NCI-H526 (cell line): ENCODE results near the gene PKNOX2.

Experiments
- DNase-seq, 2 experiments: peaks; one replicate each; lab custom pipeline; 2025; lab: John Stamatoyannopoulos, UW

PKNOX2 gene

DNA sequence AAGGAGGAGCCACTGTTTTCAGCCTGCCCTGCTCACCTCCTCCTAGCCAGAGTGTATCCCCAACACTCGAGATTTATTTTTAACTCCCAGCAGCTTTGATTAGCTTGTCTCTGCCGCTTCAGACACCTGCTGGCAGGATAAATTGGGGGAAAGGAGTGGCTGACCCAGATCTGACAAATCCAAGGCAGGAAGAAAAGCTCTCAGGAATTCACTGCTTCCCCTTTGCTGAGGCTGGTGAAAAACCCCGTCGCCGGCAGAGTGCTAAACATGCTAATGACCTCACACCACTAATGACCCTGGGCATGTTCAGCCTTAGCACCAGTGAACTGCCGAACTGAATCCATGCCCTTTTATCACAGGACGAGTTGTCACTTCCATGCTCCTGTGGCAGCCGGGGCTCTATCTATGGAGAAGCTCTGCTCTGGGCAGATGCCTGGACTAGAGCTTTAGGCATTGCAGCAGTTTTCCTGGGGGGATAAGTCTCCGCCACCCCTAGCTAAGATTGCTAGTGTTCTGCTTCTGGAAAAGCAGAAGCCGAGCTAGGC lies 279.3 kb downstream of the PKNOX2 start:
- DNase-seq: peak in 1 of 2 experiments; percentile 80

DNA sequence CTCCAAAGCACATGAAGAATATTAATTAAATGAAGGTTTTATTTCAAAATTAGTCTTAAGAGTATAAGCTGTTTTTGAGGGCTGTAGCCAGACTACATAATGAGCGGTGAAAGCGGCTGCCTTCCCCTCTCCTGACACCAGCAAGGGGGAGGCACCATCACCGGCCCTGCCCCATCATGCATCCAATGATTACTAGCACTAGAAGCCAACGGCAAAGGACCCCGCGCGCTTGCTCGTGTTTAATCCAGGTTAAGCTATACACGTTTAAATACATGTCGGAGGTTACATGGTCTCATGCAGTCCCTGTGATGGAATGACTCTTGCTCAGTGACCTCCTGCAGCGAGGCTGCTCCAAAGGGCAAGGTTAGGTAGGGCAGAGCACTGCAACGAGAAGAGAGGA lies 281.2 kb downstream of the PKNOX2 start:
- DNase-seq: no peak

DNA sequence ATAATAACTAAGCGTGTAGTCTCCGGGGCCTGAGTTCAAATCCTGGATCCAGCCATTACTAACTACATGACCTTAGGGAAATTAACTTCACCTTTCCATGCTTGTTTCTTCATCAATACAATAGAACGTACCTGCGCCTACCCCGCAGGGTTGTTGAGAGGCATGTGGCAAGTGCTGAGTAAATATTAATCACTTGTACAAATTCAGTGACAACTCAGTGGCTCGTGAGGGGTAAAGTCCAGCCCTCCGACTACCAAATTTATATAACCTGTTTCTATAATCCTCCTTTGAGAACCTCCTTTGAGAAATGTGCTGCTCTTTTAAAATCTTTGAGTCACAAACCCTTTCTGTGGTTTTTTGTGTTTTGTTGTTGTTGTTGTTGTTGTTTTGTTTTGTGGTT lies 281.7 kb downstream of the PKNOX2 start:
- no peak for DNase-seq

DNA sequence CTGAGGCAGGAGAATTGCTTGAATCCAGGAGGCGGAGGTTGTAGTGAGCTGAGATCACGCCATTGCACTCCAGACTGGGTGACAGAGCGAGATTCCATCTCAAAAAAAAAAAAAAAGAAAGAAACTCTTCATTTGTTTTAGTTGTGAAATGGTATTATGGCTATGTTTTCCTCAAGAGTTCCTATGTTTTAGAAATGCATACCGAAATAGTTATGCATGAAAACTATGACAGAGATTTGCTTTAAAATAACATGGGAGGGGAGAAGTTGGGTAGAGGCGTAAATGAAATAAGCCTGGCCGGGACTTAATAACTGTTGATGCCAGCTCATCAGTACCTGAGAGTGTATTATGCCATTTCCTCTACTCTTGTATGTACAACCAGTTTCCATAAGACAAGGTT lies 283.2 kb downstream of the PKNOX2 start:
- DNase-seq: no peak

DNA sequence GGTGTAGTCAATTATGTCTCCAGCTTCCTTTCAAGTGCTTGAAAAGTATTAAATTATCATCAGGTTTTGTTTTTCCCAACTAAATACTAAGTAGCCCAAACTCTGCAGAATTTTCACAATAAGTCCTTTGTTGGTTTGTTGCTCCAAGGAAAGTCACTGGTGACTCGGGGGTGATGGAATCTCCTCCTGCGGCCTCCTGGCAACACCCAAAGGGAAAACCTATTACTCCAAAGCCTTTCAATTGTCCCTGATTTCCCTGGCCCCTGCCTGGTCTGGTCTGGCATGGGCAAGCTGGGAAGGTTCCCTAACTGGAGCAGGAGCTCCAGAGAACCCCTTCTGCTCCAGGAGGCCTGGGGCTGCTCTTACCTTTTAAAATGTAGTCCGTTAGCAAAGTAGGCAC lies 283.6 kb downstream of the PKNOX2 start:
- DNase-seq: no peak

DNA sequence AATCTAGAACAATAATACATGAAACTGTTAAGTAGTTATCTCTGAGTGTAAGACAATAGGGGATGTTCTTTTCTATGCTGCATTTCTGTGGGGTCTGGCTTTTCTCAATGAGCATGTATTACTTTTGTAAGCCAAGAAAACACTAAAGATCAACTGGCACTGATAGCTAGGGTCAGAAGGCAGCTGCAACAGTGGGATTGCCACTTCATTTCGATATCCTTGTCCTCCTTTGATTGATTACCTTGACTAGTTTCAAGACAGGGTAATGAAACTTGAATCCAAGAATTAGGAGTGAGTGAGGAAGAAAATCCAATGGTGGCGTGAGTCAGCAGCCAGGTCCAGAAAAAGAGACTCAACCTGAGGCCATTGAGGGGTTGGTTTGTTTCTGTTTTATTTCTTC lies 285.0 kb downstream of the PKNOX2 start:
- no peak for DNase-seq

DNA sequence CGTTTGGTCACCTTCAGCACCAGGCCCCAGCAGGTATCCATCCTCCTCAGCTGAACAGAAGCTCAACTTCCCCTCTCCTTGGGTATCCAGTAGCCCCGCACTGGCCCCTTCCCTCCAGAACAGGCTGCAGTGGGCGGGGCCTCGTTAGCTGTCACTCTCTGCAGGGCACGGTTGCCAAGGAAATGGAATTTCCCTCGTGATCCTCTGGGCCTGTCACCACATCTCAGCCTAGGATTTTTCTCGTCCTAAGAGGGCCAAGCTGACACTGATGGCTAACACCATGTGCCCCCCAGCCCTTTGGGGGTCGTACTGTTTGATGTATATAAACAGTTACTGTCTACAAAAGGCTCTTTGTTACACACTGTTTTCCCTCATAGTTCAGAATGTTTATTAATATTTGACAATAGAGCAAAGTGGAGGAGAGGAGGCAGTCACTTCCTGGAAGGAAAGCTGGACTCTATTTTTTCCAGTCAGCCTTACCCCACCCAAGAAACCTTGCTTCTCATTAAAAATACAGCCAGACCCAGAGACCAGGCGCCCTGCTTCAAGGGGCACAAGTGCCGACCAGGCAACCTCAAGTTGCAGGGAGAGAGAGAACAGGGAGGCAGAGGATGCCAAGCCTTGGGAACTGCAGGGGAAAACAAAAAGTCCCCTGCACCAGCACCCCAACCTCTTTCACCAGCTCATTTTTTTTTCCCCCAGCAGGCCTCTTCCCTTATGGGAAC lies 287.0 kb downstream of the PKNOX2 start:
- DNase-seq: peak; percentile 88 to 96

DNA sequence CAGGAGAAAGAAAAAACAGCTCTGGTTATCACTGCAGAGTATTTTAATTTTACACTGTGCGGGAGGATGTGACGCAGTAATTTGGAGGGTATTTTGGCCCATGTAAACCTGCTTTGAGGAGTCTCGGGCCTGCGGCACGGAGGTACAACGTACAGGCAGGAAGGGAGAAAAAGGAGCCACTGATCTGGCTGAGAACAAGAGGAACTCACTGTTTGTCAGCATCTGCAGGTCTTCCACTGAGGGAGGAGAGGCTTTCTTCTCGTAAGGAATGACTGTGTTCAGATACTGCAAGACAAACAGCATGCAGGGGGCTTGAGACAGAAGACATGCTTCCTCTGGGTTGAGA lies 287.5 kb downstream of the PKNOX2 start:
- DNase-seq: peak in 1 of 2 experiments; percentile 37

DNA sequence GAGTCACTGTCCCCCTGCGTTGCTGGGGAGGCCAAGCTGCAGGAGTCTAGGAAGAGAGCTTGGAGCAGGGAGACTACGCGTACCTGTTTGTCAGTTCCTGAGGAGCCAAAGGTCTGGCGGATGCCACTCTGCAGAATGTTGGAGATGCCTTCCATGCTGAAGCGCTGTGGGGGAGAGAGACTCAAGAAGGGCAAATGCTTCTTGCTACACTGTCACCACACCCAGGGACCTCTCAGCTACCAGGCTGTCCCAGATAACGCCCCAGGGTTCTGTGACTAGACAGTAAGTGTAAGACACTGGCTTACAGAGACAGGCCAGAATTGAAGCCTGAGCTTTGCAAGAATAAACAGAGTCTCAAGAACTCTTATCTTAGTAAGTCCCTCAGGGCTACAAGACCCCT lies 289.5 kb downstream of the PKNOX2 start:
- DNase-seq: no peak

DNA sequence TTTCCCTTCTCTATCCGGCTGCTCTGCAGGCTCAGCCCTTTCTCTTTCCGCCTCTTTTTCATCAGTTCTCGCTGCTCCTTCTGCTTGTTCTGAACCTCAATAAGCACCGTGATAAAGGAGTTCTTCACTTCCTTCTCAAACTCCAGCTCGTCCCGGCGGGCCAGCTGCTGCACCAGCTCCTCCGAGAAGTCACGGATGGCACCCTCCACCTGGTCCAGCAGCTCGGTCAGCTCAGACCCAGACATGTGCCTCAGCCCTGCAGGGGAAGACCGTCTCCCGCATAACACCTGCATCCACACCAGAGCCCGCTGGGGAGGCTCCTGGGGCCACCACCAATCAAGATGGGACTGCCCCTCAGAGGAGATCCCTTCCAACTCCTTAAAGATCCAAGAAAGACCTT lies 291.3 kb downstream of the PKNOX2 start:
- no peak for DNase-seq

DNA sequence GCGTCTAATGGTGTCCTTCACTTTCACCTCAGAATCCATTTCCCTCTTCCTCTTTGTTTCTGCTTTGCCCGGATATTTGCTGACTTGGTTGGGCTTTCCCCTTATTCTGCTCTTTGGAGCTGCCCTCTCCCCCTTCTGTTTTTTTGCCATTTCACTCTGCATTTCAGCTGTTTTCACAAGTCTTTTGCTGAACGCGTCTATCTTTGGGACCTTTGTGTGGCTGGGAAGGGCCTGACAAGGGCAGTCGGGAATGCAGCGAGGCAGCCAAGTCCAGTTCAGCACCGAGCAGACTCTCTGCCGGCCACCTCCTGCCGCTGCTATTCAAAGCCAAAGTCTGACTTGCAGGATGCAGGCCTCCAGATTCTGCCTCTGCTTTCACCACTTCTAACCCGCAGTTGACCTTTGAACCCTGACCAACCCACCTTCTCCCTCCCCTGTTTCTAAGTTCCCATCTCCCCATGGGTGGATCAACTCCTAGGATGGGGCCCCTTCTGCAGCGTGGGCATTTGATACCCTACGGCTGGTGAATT lies 293.3 kb downstream of the PKNOX2 start:
- no peak for DNase-seq

DNA sequence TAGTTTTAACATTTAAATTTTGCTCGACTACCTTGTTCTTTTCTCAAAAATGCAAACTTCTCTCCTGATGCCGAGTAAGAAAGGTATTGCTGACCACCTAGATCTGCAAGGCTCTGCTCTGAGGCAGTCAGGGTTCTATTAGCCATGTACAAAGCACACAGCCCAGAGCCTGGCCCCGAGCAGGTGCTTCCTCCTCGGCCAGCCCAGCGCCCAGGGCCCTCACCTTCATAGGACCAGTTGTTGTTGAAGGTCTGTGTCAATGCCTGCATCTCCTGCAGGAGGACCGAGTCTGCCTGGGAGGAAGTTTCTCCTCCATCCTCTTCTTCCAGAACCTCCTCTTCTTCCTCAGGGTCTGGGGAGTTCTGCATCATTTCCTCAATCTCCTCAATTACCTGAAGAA lies 295.7 kb downstream of the PKNOX2 start:
- no peak for DNase-seq

DNA sequence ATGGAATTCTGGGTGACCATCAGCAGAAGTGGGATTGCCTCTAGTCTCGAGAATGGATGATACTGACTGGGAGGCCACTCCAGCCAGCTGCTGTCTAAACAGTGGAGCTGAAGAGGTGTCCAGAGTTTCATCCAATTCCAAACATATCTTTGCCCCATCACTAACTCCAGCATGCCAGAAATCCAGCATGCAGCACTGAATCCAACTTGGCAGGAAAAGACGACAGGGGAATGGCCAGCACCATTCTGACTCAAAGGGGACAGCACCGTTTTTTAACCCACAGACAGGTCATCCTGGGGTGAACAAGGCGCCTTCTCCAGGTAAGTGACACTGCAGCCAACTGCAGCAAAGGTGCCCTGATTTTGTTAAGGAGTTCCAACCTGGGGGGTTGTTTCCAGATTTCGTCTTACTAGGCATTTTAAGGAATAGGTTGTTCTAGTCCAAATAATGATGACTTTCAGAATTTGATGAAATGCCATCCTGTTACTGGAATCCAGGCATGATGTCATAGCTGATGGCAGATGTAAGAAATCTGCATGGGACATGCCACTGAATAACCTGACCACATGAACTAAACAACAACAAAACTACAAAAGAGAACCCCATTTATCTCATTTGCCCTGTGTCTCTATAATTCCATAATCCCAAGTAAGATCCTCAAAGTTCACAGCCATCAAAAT lies 299.2 kb downstream of the PKNOX2 start:
- no peak for DNase-seq

DNA sequence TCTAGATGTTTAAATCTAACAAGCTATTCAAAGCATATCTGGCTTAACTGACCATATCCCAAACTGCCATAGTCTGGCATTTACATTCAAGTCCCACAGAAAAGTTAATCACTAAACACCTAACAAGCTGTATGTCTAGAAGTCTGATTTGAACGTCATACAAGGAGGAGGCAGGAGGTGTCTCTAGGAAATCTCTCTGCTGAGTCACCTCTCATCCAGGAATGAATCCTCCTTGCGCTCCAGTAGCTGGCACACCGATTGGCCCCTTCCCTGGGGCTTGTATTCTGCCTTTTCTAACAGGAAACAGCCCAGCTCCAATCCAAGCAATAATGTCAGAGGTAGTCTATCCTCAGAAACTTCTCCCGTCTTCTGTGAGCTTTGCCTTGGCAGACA lies 299.7 kb downstream of the PKNOX2 start:
- no peak for DNase-seq

DNA sequence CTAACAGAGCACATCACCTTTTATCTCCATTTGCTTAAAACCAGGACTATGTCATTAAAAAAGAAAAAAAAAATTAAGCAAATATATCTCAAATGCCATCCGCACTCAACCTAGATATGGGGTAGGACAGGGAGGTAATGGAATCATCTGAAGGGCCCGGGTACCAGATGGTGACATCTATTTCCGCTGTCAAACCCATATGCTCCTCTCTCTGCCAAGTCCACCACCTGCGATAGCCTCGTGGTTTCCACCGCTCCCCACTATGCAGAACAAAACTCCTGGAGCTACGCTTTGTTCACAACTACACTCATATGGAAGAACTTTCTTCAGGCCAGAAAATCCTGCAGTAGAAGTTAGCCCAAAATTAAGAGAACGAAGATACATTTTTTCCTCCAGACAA lies 300.1 kb downstream of the PKNOX2 start:
- DNase-seq: no peak

DNA sequence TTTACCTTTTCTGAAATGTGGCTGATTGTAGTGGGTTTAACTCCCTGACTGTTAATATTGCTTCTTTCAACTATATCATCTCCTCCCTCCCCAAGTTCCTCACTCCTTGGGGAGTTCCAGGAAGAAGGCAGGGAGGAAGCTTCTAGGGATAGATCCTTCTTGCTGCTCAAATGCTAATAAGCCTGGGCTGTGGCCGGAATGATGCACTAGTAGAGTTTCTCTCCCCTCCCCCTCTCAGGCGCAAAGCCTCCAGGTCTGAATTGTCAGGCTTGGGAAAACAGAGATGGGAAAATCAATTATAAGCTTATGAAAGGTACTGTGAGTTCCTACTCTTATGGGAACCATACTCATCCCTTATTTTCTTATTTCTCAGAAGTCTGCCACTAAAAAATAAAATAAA lies 300.7 kb downstream of the PKNOX2 start:
- peak in 1 of 2 experiments; percentile 23 for DNase-seq

DNA sequence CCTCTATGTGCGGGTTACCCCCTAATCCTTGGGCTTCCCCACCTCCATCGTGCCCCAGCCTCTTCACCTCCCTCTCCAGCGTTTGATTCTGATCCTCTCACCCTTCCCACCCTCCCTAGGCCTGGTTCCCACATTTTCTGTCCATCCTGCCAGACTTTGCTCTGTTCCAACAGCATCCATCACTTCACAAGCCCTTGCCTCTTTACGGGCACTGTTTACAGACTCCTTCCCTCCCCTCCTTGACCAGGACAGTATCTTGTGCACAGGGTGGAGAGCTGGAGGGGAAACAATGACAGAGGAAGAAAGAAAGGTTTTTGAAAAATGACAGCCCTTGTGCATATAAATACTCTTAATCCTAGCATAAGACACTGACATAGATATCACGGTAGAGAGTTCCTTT lies 301.1 kb downstream of the PKNOX2 start:
- no peak for DNase-seq

DNA sequence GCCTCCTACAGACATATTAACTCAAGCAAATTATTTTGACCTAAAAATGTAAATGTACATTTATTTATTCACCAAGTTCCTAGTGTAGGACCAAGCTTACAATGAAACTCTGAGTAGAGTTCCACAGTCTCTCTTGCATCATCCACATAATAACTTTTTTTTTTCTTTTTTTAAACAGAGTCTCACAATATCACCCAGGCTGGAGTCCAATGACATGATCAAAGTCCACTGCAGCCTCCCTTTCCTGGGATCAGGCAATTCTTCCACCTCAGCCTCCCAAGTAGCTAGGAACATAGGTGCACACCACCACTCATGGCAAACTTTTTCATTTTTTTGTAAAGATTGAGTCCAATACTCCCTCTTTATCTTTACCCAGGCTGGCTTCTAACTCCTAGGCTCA lies 303.5 kb downstream of the PKNOX2 start:
- DNase-seq: no peak

DNA sequence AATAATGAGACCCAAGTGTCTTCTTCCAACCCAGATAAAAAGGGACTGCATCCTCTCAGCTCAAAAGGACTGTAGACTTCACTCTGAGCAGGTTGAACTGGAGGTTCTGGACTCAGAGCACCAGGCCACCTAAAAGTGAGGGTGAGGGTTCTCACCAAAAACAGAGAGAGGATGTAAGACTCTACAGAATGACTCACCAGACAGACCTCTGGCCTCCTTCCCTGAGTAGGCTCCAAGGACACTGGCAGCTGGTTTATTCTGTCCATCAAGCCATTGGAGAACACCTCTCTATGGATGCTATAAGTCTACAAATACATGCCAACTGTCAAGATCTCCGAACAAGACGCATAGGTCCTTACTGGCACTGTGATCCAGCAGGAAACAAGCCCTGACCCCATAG lies 304.3 kb downstream of the PKNOX2 start:
- no peak for DNase-seq

DNA sequence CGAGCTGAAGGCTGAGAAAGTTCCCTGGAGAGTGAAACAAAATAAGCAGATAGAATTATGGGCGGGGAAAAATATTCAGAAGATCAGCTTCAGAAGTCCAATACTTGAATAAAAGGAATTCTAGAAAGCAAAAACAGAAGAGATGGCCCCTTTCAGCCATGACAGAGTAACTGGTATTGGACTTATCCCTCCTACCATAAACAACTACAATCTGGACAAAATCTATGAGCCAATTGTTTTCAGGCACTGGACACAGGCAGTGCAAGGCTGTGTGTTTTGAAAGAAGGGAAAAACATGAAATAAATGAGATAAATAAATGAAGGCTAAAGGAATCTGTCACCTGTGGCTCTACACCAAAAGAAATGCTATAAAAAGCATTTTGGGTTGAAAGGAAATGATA lies 305.8 kb downstream of the PKNOX2 start:
- no peak for DNase-seq

DNA sequence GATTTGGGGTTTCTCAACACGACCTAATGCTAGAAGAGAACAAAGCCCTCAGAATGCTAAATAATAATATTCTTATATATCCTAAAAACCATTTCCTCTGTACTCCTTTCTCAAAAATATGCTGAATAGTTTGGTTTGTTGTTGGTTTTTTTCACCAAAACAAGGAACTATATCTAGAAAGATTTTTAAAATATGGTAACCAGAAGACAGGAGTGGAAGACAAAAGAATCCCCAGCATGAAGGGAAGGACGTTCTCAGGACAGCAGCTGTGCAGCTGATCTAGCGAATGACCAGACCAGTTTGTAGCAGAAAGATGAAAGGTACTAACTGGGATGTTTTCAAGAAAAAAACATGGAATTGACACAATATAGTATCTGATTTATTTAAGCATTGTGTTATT lies 312.2 kb downstream of the PKNOX2 start:
- DNase-seq: no peak

DNA sequence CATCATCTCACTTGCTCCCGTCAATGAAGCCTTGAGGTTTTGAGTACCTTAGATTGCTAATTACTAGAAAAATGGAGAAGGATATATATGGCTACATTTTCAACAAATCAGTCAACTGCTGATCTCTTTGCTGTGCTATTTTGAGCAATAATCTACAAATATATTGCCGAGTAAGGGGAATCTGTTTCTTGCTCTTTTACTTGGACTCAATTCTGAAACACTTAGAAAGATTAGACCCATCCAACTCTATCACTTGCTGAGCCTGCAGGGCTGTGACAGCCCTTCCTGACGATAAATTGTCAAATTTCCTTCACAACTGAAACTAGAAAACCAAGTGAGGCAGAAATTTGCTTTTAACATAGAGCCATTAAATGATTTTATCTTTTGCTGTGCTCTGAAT lies 314.6 kb downstream of the PKNOX2 start:
- DNase-seq: no peak

DNA sequence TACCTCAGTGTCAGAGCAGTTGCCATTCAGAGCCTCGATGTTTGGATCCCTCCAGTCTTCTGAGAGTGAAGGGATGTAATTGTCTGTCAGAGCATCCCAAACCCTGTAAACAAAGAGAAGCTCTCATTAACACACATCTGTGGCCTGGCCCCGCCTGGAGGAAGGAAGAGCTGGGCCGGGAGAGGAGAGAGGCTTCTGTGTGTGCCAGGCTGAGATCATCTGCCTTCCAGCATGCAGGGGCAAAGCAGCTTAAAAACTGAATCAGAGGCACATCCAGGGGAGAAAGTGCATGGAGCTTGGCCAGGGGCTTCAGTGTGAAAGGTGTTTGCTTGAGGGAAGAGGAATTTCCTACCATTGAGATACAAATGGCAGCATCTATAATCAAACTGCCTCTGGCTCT lies 317.0 kb downstream of the PKNOX2 start:
- DNase-seq: peak in 1 of 2 experiments; percentile 57
